ENCODE measurements around the gene AUTS2. TPM values are rescaled to one million over a fixed set of nuclear protein-coding genes. Genes with fewer than 3 reads are reported as not detected.

AUTS2 gene
- total and polyA plus RNA-seq, 2 of the 8 experiments (the other 6 are each of a cell fraction or from before 2014, with no cell fraction given) = 25.9 to 101 TPM

DNA sequence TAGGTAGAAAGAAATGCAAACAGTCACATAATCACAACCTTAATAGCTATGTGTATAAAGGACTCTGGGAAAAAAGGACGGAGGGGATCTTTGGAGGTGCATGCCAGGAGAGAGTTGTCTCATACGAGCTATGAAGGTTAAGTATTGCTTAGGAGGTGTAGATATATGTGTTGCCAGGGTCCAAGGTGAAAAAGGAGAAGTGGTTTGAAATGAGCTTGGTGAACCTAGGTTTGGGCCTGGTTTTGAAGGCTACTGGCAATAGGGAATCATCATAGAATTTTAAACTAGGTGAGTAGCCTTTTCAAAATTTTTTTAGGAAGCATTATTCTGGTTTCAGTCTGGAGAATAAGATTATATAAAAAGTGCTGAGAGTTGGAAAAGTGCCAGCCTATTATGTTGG, 336.8 kb downstream of the AUTS2 start (continued):
- no peak for TF ChIP-seq JUND (IDR thresholded peaks at IDR 0.05; ENCODE audit: low read length)
- TF ChIP-seq GABPA (IDR thresholded peaks at IDR 0.05; ENCODE audit: borderline replicate concordance, insufficient read depth, low read length) = no peak
- TF ChIP-seq FOSL1 (IDR thresholded peaks at IDR 0.05; ENCODE audit: insufficient read depth, low read depth, low read length) = no peak
- TF ChIP-seq EP300 (IDR thresholded peaks at IDR 0.05; ENCODE audit: borderline replicate concordance in 1 of 2, low read depth in 2 of 2, low read length in 2 of 2) = no peak
